HEK293 (cell line): ENCODE data around the gene PPP2R5D.
A peak's percentile ranks its signal among the peaks of the same experiment; 100 is the strongest.

Experiments
- CTCF ChIA-PET: fragments of 350-600 bp; formaldehyde crosslinking; extraction: SDS; loops from one replicate; lab custom pipeline; 2021; ENCODE audit warnings: antibody characterized with exemption; lab: Yijun Ruan, JAX
- POLR2A ChIA-PET: fragments of 300-600 bp; formaldehyde crosslinking; extraction: SDS; loops from one replicate; lab custom pipeline; 2020; ENCODE audit warnings: antibody characterized with exemption, inconsistent platforms; lab: Yijun Ruan, JAX
- H3K27ac ChIP-seq: fragments of 200-500 bp; sonication (Bioruptor generic); 2 replicates; pipeline ENCODE4 v1.5.1; 2014; ENCODE audit warnings: low read depth, low read length, control low read depth, inconsistent platforms; ENCODE audit errors: extremely low read depth
- H3K36me3 ChIP-seq, 2 experiments: fragments of 200-500 bp in 1 of 2; sonication (Bioruptor generic) in 1 of 2; 1 replicate in 1 of 2; 2 replicates in 1 of 2; pipeline ENCODE4 v1.5.1; 2014 to 2017; ENCODE audit warnings: inconsistent platforms in 2 of 2, low read length in 2 of 2; ENCODE audit not compliant: control insufficient read depth in 2 of 2, insufficient read depth in 1 of 2
- H3K4me1 ChIP-seq: fragments of 200-500 bp; sonication (Bioruptor generic); 2 replicates; pipeline ENCODE4 v1.5.1; 2014; ENCODE audit warnings: mild to moderate bottlenecking, low read length, inconsistent platforms; ENCODE audit not compliant: control insufficient read depth, insufficient read depth
- H3K4me3 ChIP-seq: 2 replicates; pipeline ENCODE4 v1.5.1; 2011; ENCODE audit warnings: low read depth, mild to moderate bottlenecking, control low read depth, low read length, moderate library complexity
- H3K9me3 ChIP-seq: fragments of 200-500 bp; sonication (Bioruptor generic); 2 replicates; pipeline ENCODE4 v1.5.1; 2014; ENCODE audit warnings: low read depth, low read length, inconsistent platforms; ENCODE audit not compliant: control insufficient read depth, insufficient read depth
- CTCF ChIP-seq: fragments of 450-650 bp; formaldehyde crosslinking; IDR thresholded peaks from 2 replicates; pipeline ENCODE4 v1.5.1; 2016; ENCODE audit warnings: missing biosample characterization, missing genetic modification characterization
- ELK4 ChIP-seq: IDR thresholded peaks from 2 replicates; pipeline ENCODE4 v1.6.1; 2011; ENCODE audit warnings: mild to moderate bottlenecking, low read depth, low read length, borderline replicate concordance
- GLIS1 ChIP-seq: fragments of 450-650 bp; formaldehyde crosslinking; IDR thresholded peaks from 2 replicates; pipeline ENCODE4 v1.5.1; 2016; ENCODE audit warnings: missing biosample characterization, missing genetic modification characterization
- GLIS2 ChIP-seq: fragments of 450-650 bp; formaldehyde crosslinking; IDR thresholded peaks from 2 replicates; pipeline ENCODE4 v1.5.1; 2016; ENCODE audit warnings: missing biosample characterization, missing genetic modification characterization
- HOXA7 ChIP-seq: sonication (generic); formaldehyde crosslinking; IDR thresholded peaks from 2 replicates; pipeline ENCODE4 v1.8.1; 2022; ENCODE audit warnings: missing genetic modification reagents, borderline replicate concordance
- PRDM2 ChIP-seq: fragments of 450-650 bp; formaldehyde crosslinking; IDR thresholded peaks from 2 replicates; pipeline ENCODE4 v1.5.1; 2016; ENCODE audit warnings: missing biosample characterization, missing genetic modification characterization, borderline replicate concordance
- REPIN1 ChIP-seq: fragments of 450-650 bp; formaldehyde crosslinking; IDR thresholded peaks from 2 replicates; pipeline ENCODE4 v1.5.1; 2017; ENCODE audit warnings: missing biosample characterization, missing genetic modification characterization, low read depth
- SETDB1 ChIP-seq: IDR thresholded peaks from one replicate; pipeline ENCODE4 v1.6.1; 2017; ENCODE audit warnings: mild to moderate bottlenecking, low read length, moderate library complexity, mixed read lengths; ENCODE audit not compliant: insufficient read length
- SP2 ChIP-seq: fragments of 450-650 bp; formaldehyde crosslinking; IDR thresholded peaks from 2 replicates; pipeline ENCODE4 v1.5.1; 2016; ENCODE audit warnings: missing biosample characterization, missing genetic modification characterization
- YY1 ChIP-seq: fragments of 450-650 bp; formaldehyde crosslinking; IDR thresholded peaks from 2 replicates; pipeline ENCODE4 v1.5.1; 2018; ENCODE audit warnings: missing biosample characterization, missing genetic modification characterization
- ZIC2 ChIP-seq: fragments of 450-650 bp; formaldehyde crosslinking; IDR thresholded peaks from 2 replicates; pipeline ENCODE4 v1.5.1; 2016; ENCODE audit warnings: missing biosample characterization, missing genetic modification characterization
- ZNF10 ChIP-seq: fragments of 450-650 bp; formaldehyde crosslinking; IDR thresholded peaks from 2 replicates; pipeline ENCODE4 v1.5.1; 2017; ENCODE audit warnings: missing biosample characterization, missing genetic modification characterization
- ZNF202 ChIP-seq: fragments of 450-650 bp; formaldehyde crosslinking; IDR thresholded peaks from 2 replicates; pipeline ENCODE4 v1.5.1; 2016; ENCODE audit warnings: missing biosample characterization, missing genetic modification characterization, borderline replicate concordance
- ZNF350 ChIP-seq: fragments of 450-650 bp; formaldehyde crosslinking; IDR thresholded peaks from 2 replicates; pipeline ENCODE4 v1.5.0; 2017; ENCODE audit warnings: missing biosample characterization, mild to moderate bottlenecking, missing genetic modification characterization
- ZNF366 ChIP-seq: fragments of 450-650 bp; formaldehyde crosslinking; conservative IDR thresholded peaks from 2 replicates; pipeline ENCODE4 v1.5.1; 2016; ENCODE audit warnings: missing biosample characterization, missing genetic modification characterization
- ZNF521 ChIP-seq: fragments of 450-650 bp; formaldehyde crosslinking; IDR thresholded peaks from 2 replicates; pipeline ENCODE4 v1.5.1; 2017; ENCODE audit warnings: missing biosample characterization, mild to moderate bottlenecking, missing genetic modification characterization
- ZNF654 ChIP-seq: fragments of 450-650 bp; formaldehyde crosslinking; IDR thresholded peaks from 2 replicates; pipeline ENCODE4 v1.5.1; 2016; ENCODE audit warnings: low read depth, missing biosample characterization, missing genetic modification characterization
- ZNF664 ChIP-seq: fragments of 450-650 bp; formaldehyde crosslinking; IDR thresholded peaks from 2 replicates; pipeline ENCODE4 v1.5.1; 2016; ENCODE audit warnings: missing biosample characterization, missing genetic modification characterization
- ZNF792 ChIP-seq: fragments of 450-650 bp; formaldehyde crosslinking; IDR thresholded peaks from 2 replicates; pipeline ENCODE4 v1.5.1; 2016; ENCODE audit warnings: missing biosample characterization, missing genetic modification characterization

Gene PPP2R5D

GRCh38 chr6:42963855-42964605 is 20.3 kb upstream of the PPP2R5D start:
- Histone ChIP-seq H3K27ac (no peak overlapping the region; the same call in 1 of the 2 replicates), H3K36me3 (peaks cover 0 to 47% of the 10 kb centered on the region in 2 experiments; a peak in 2 of 3 replicates), H3K9me3 (no peaks in the 10 kb centered on the region), H3K4me3 (no peak overlapping the region), H3K4me1 (0 out of 2 replicates have a peak, but pooled peaks cover 4% of the 10 kb centered on the region)
- TF ChIP-seq ZNF654 (tag by site-specific recombination) (peak; percentile 65), CTCF (tag by site-specific recombination) (0 out of 2 replicates have a peak, but pooled peaks have one; percentile 15), HOXA7 (no peak), ZIC2 (tag by site-specific recombination) (peak; percentile 52; the same call in 1 of the 2 replicates), SP2 (tag by site-specific recombination) (0 out of 2 replicates have a peak, but pooled peaks have one; percentile 25), ELK4 (no peak), REPIN1 (tag by site-specific recombination) (no peak), ZNF521 (tag by site-specific recombination) (no peak), GLIS1 (0 out of 2 replicates have a peak, but pooled peaks have one; percentile 11), GLIS2 (tag by site-specific recombination) (no peak), ZNF350 (no peak), YY1 (tag by site-specific recombination) (no peak), PRDM2 (tag by site-specific recombination) (no peak), ZNF366 (tag by site-specific recombination) (no peak), SETDB1 (no peak), ZNF664 (tag by site-specific recombination) (no peak), ZNF202 (tag by site-specific recombination) (no peak), ZNF792 (tag by site-specific recombination) (no peak), ZNF10 (tag by site-specific recombination) (no peak)
- POLR2A ChIA-PET, result interaction anchor here (0.7 to 2.8 kb wide), 5 partner anchors 10 to 49 kb away, joined by 3 to 11 read pairs (median 3); partner anchors contain the start of genes PEX6 and PPP2R5D
- CTCF ChIA-PET, result interaction anchor here (0.5 to 4.0 kb wide), 23 partner anchors 9 to 645 kb away, joined by 3 to 24 read pairs (median 3); partner anchors contain the start of genes CNPY3, CUL7, PEX6 and RRP36
